Right atrium auricular region (tissue), 2 donors: Measurements from ENCODE around the gene PAX1. TPM values are rescaled to one million over a fixed set of nuclear protein-coding genes. Genes with fewer than 3 reads are reported as not detected.

Experiments used
- DNase-seq: peaks from one replicate; pipeline ENCODE4 v3.0.0-alpha.2; 2019; ENCODE audit warnings: low spot score
- H3K27ac ChIP-seq, 2 donors: fragments of 200-600 bp; sonication (generic); 1 replicate in 1 of 2; 2 replicates in 1 of 2; pipeline ENCODE4 v1.5.1; 2016 to 2019
- H3K27me3 ChIP-seq, 2 donors: fragments of 200-600 bp; sonication (generic); one replicate each; pipeline versions ENCODE4 v1.5.1 to v1.6.0; 2017 to 2019
- H3K36me3 ChIP-seq: fragments of 200-600 bp; sonication (generic); one replicate; pipeline ENCODE4 v1.5.1; 2016
- H3K4me1 ChIP-seq, 2 donors: fragments of 200-600 bp; sonication (generic); one replicate each; pipeline versions ENCODE4 v1.5.1 to v1.6.0; 2017 to 2019
- H3K4me3 ChIP-seq, 2 donors: fragments of 200-600 bp; sonication (generic); 1 replicate in 1 of 2; 2 replicates in 1 of 2; pipeline ENCODE4 v1.5.1; 2017 to 2019; ENCODE audit warnings: mild to moderate bottlenecking in 1 of 2, moderate library complexity in 1 of 2
- H3K9me3 ChIP-seq, 2 donors: fragments of 200-600 bp; sonication (generic); one replicate each; pipeline ENCODE4 v1.5.1; 2019
- total RNA-seq, 2 donors: library from RNA; depleted of rRNA; stranded (reverse); fragments of >200 nt; gene quantifications; one replicate each; pipeline ENCODE4 v1.1.0, GENCODE V29; 2016
- TF ChIP-seq, protein P1 (sequence below), 2 donors: fragments of 200-600 bp; sonication (generic); IDR thresholded peaks; one replicate each; pipeline ENCODE4 v1.5.1; 2019; ENCODE audit warnings: antibody characterized with exemption in 2 of 2

PAX1 gene
- total RNA-seq, 2 donors from 2014 or later: not detected

DNA sequence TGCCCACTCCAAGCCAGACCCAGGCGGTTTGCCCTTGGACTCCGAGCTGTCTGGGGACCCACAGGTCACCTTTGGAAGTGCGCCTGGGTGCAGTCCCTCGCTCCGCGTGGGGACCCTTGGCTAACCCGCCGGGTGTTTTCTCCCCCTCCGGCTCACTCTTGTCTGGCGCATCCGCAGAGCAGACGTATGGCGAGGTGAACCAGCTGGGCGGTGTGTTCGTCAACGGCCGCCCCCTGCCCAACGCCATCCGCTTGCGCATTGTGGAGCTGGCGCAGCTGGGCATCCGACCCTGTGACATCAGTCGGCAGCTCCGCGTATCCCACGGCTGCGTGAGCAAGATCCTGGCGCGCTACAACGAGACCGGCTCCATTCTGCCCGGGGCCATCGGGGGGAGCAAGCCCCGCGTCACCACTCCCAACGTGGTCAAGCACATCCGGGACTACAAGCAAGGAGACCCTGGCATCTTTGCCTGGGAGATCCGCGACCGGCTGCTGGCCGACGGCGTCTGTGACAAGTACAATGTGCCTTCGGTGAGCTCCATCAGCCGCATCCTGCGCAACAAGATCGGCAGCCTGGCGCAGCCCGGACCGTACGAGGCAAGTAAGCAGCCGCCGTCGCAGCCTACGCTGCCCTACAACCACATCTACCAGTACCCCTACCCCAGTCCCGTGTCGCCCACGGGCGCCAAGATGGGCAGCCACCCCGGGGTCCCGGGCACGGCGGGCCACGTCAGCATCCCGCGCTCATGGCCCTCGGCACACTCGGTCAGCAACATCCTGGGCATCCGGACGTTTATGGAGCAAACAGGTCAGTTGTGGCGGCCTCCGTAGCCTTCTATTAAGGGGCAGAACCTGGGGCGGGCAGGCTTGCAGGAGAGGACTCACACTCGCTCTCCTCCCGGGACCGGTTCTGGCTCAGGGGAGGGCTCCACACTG is 1.1 kb downstream of the PAX1 start:
- TF ChIP-seq, protein P1, sequence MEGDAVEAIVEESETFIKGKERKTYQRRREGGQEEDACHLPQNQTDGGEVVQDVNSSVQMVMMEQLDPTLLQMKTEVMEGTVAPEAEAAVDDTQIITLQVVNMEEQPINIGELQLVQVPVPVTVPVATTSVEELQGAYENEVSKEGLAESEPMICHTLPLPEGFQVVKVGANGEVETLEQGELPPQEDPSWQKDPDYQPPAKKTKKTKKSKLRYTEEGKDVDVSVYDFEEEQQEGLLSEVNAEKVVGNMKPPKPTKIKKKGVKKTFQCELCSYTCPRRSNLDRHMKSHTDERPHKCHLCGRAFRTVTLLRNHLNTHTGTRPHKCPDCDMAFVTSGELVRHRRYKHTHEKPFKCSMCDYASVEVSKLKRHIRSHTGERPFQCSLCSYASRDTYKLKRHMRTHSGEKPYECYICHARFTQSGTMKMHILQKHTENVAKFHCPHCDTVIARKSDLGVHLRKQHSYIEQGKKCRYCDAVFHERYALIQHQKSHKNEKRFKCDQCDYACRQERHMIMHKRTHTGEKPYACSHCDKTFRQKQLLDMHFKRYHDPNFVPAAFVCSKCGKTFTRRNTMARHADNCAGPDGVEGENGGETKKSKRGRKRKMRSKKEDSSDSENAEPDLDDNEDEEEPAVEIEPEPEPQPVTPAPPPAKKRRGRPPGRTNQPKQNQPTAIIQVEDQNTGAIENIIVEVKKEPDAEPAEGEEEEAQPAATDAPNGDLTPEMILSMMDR (IDR thresholded peaks at IDR 0.05): no peak
- Histone ChIP-seq H3K4me3 (peak overlapping the region in 1 of 2 donors; percentile 28), H3K9me3 (no peaks in the 10 kb centered on the region), H3K27ac (no peak overlapping the region), H3K36me3 (no peaks in the 10 kb centered on the region), H3K4me1 (peaks cover 0 to 35% of the 10 kb centered on the region in 2 donors), H3K27me3 (peaks cover 19 to 55% of the 10 kb centered on the region in 2 donors)
- DNase-seq: no peak

DNA sequence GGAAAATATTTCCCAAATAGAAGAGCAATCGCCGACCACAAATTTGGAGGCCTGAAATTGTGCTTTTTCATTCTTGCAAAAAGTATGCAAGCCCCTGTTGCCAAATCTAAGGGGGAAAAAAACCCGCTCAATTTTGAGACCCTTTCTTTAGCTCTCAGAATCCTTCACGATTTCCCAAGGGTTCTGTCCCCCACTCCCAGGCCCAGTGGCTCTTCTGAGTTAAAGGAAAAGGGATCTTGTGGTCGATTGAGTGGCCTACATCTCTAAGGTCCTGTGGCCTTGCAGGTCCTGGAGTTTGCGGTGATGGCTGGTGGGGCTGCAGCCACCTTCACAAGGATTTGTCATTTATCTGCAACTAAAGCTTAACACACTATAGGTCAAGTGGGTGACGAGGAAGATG is 1.8 kb downstream of the PAX1 start:
- H3K4me3 ChIP-seq: no peak overlapping the region
- no peak for DNase-seq
- H3K4me1 ChIP-seq: peaks cover 0 to 32% of the 10 kb centered on the region in 2 donors
- TF ChIP-seq, protein P1 (IDR thresholded peaks at IDR 0.05): no peak
- no peak overlapping the region for H3K27ac ChIP-seq
- peaks cover 20 to 54% of the 10 kb centered on the region in 2 donors for H3K27me3 ChIP-seq
- no peaks in the 10 kb centered on the region for H3K36me3 ChIP-seq
- no peaks in the 10 kb centered on the region for H3K9me3 ChIP-seq

DNA sequence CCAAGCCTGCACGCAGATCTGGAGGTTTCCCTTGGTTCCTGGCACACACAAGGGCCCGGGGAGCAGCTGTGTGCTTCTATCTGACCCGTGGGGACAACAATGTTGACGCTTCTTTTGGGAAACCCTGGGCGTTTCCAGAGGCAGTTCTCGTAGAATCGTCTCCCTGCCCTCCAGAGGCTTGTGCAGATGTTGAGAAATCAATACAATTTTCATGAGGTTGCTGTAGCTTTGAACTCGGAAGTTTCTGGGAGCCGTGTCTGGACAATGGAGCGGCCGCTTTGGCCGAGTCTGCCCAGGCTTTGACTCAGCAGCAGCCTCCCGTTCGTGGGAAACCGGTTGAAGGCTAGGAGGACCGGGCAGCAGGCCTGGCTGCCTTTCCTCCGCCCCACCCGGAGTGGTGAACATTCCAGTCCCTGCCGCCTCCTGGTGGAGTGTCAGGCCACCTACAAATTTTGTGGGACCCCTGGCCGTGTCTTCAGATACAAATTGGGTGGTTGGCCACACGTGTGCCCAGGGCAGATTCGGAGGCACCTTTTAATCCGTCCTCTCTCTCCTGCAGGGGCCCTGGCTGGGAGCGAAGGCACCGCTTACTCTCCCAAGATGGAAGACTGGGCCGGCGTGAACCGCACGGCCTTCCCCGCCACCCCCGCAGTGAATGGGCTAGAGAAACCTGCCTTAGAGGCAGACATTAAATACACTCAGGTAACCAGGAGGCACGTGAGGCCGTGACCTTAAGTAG is 2.7 kb downstream of the PAX1 start:
- Histone ChIP-seq H3K4me1 (peaks cover 0 to 24% of the 10 kb centered on the region in 2 donors), H3K36me3 (no peaks in the 10 kb centered on the region), H3K4me3 (no peak overlapping the region), H3K9me3 (no peaks in the 10 kb centered on the region), H3K27me3 (peaks cover 18 to 53% of the 10 kb centered on the region in 2 donors), H3K27ac (no peak overlapping the region)
- no peak for DNase-seq
- TF ChIP-seq, protein P1 (IDR thresholded peaks at IDR 0.05): no peak

DNA sequence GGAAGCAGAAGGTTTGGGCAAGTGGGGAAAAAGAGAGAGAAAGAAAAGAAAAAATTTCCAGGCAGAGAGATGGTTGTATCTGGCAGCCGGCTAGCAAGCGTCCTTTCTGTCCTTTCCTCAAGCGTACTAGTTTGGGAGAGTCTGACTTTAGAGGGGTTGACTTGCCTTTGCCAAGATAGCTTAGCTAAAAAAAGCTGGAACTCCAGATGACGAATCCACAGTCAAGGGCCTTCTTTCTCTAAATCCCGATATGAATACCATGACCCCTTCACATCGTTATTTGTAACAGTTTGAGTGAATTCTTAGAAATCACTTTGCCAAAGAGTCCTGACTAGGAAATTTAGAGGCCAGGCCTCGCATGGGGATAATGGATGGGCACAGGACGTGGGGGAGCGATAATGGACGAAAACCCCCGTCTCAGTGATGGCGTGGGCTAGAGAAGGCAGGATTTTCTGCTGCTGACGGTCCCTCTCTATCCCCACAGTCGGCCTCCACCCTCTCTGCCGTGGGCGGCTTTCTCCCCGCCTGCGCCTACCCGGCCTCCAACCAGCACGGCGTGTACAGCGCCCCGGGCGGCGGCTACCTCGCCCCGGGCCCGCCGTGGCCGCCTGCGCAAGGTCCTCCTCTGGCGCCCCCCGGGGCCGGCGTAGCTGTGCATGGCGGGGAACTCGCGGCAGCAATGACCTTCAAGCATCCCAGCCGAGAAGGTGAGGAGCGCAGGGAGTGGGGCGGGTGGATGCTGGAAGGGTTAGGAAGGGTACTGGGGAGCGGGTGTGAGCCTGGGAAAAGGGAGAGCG is 3.5 kb downstream of the PAX1 start:
- Histone ChIP-seq H3K9me3 (no peaks in the 10 kb centered on the region), H3K27me3 (peaks cover 18 to 45% of the 10 kb centered on the region in 2 donors), H3K27ac (no peak overlapping the region), H3K4me3 (no peak overlapping the region), H3K4me1 (peaks cover 0 to 17% of the 10 kb centered on the region in 2 donors), H3K36me3 (no peaks in the 10 kb centered on the region)
- DNase-seq: no peak
- TF ChIP-seq, protein P1 (IDR thresholded peaks at IDR 0.05): no peak

DNA sequence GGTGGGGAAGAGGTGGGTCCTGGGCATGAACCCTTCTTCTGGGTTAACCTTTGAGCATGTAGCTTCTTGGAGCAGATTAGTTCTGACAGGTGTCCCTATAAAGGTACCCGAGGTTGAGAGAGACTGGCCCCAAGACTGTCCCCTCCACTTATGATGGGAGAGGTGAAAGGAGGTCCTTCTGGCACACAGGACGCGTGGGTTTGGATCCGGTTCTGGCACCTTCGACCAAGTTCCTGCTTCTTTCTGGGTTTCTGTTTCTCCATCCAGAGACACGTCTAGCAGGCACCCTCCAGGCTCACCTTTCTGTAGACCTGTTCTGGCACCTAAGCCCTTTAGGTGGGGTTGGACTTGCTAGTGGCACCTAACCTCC is 4.1 kb downstream of the PAX1 start:
- Histone ChIP-seq H3K4me3 (no peak overlapping the region), H3K36me3 (no peaks in the 10 kb centered on the region), H3K27ac (no peak overlapping the region), H3K27me3 (peaks cover 18 to 41% of the 10 kb centered on the region in 2 donors), H3K9me3 (no peaks in the 10 kb centered on the region), H3K4me1 (peaks cover 0 to 17% of the 10 kb centered on the region in 2 donors)
- DNase-seq: no peak
- TF ChIP-seq, protein P1 (IDR thresholded peaks at IDR 0.05): no peak
